ENCODE measurements around the gene PLD5.

GRCh38 chr1:242197907-242198820, 326.3 kb downstream of the PLD5 start:
- TF ChIP-seq CTCF (IDR thresholded peaks at IDR 0.05) (no peak), EP300 (IDR thresholded peaks at IDR 0.05) (no peak), POLR2A (IDR thresholded peaks at IDR 0.05) (no peak)

Data from ovary (tissue), 3 donors.